Measurements from ENCODE around the gene IPO9.
"Not testable (repeated sequence)": the region's sequence is repeated elsewhere in the genome, so short reads cannot be mapped to it uniquely, and the experiment has no call there.

The IPO9 gene

GRCh38 chr1:201889090-201889968 is 60.4 kb downstream of the IPO9 start:
- DNase-seq = no peak

DNA sequence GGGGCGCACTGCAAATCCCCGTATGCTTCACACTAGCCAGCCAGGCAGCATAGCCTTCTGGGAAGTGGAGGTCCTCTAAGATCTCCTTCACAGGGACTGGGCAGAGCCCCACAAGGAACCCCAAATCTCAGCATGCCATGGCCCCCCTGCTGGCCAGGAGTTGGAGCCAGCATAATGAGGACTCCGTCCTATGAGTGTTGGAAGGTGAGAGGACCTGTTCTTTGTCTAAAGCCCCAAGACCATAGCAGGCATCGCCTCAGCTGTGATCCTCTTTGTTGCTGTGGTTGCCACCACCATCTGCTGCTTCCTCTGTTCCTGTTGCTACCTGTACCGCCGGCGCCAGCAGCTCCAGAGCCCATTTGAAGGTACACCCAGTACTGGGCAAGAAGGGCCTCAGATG is 61.3 kb downstream of the IPO9 start:
- DNase-seq = no peak

- DNase-seq = no peak
Observed at GRCh38 chr1:201890806-201891450, 62.0 kb downstream of the IPO9 start.

DNA sequence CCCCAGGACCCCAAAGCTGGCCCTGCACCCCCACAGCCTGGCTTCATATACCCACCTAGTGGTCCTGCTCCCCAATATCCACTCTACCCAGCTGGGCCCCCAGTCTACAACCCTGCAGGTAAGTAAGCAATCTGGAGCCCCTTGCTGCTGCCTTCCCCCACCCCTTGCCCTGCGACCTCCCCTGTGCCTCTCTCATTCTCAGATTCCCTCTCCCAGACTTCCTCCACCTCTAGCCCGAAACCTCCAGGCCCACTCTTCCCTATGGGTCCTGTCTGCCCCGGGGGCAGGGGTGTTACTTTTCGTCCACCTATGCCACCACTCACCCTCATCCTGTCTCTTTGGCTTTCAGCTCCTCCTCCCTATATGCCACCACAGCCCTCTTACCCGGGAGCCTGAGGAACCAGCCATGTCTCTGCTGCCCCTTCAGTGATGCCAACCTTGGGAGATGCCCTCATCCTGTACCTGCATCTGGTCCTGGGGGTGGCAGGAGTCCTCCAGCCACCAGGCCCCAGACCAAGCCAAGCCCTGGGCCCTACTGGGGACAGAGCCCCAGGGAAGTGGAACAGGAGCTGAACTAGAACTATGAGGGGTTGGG is 62.6 kb downstream of the IPO9 start:
- DNase-seq = no peak

- no peak for DNase-seq
Observed at GRCh38 chr1:201892211-201892610, 63.3 kb downstream of the IPO9 start.

DNA sequence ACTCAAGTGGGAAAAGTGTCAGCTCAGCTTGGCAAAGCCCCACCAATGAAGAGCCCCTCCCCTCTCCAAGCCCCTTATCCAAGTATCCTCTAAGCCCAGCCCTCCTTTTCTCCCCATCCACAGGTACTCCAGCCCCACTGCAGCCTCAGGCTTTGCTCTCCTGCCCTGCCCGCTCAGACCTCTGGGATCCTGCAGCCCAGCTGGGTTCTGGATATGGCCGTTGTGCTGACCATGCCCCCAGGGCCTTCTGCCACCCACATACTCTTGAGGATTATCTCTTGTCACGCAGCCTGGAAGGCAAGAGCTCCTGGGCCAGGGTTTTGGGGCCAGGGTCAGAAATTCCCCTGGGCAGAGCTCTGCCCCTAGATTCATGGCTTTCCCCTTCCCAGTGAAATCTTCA is 64.5 kb downstream of the IPO9 start:
- no peak for DNase-seq

DNA sequence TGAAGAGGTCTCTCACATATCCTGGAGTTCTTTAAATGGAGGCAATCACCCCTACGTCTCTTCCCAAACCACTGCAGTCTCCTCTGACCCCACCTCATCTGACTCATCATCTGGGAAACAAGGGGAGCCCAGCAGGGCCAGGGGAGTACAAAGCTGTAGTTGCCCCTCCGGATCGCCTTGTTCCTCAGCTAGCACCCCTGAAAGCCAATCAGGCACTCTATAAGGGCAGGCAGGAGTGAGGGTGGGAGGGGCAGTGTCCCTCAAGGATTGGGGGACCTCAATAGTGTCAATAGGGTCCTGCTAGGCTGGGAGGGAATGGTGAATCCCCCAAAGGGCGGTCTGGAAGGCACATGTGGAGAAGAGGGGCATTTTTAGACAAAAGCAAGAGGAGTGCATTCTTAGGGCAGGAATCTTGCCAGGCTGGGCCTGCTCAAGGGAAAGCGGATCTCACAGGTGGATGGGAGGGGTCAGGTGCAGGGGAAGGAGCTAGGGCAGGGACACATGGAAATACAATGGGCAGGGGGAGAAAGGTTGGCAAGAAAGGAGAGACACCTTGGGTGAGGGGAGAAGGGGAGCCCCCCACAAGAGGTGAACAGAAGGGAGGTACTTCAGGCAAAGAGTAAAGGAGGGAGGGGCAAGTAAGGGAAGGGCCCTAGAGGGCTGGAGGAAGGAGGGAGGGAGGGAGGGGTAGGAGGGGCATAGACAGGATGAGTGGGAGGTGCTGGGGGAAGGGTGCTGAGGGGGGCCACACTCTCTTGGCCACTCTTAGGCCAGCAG is 65.6 kb downstream of the IPO9 start:
- no peak for DNase-seq

DNA sequence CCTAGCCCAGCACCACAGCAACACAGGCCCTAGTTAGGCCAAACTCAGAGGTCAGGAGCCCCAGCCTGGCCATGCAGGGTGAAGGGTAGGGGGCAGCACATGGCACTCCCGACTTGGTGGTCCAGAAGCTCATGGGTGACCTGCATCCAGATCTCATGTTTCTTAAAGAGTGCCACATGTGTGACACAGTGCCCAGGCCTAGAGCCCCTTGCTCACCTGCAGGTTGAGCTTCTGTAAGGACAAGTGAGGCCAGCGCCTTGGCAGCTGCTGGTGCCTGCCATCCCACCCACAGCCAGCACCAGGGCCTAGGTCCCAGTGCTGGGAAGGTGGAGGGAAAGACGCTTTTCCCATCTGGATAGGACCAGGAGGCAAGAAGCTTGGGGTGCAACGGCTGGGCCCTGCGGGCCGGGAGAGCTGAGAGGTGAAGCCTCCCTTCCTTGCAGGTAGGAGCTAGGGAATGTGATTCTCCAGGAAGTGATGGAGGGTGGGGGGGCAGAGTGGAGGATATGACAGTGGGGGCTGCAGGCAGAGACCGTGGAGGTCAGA is 66.2 kb downstream of the IPO9 start:
- DNase-seq = no peak

GRCh38 chr1:201895913-201896807 is 67.2 kb downstream of the IPO9 start:
- DNase-seq = peak; percentile 83

DNA sequence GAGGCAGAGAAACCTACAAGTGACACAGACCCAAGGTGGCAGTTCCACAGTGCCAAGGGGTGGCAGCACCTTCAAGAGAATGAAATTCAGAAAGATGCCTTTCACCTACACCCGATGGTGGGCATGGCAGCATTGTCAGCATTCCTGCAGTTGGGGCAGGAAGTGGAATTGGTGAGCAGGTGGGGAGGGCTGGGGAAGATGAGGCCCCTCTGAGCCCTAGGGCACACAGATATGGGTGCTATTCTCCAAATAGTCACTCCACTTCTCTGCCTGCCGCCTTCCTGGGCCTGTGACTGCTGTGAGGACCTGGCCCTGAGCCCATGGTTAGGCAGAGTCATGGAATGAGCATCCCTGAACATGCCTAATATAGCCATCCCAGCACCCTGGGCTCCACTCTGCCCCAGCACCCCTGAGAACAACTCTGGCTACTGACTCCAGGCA is 68.0 kb downstream of the IPO9 start:
- DNase-seq = no peak

GRCh38 chr1:201898240-201898894 is 69.4 kb downstream of the IPO9 start:
- DNase-seq = no peak

DNA sequence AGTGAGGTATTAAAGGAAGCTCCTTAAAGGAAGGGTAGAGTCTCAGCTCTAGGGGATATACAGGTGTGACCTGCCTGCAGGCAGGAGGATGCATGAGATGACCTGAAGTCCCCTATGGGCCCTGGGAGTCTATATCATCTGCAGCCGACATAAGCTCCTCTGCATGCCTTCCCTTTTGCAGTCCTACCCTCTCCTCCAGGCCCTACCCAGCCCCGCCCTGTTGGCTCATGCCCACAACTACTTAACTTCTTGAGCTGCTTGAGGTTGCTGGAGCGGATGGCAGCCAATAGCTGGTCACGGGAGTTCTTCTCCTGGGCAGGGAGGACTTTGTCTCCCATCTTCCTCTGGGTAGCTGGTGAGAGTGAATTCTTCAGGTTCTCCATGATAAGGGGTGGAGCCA is 70.0 kb downstream of the IPO9 start:
- DNase-seq = no peak

DNA sequence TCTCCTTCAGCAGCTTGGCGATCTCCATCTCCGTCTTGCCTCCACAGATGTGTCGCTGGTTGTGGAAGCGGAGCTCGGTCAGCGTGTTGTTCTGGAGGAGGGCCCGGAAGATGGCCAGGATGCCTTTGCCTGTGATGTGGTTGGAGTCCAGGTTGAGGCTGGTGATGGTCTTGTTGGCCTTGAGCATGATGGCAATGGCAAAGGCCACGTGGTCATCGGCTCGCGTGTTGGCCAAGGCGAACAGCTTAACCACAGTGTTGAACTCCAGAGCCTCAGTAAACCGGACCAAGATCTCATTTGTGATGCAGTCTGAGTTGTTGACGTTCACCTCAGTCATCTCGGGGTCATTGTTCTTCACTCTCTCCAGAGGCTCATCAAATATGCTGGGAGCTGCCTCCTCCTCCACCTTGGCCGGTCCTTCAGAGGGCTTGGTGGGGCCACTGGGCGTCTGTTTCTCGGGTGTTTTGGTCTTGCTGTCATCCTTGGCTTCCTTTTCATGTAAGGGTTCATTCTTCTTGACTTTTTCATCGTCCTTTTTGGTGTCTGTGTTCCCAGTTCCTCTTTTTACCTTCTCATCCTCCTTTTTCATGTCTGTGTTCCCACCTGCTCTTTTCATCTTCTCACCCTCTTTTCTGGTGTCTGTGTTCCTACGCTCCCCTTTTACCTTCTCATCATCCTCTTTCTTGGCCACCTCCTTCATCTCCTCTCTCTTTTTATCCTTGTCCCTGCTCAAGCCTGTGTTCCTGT is 70.9 kb downstream of the IPO9 start:
- DNase-seq = no peak

DNA sequence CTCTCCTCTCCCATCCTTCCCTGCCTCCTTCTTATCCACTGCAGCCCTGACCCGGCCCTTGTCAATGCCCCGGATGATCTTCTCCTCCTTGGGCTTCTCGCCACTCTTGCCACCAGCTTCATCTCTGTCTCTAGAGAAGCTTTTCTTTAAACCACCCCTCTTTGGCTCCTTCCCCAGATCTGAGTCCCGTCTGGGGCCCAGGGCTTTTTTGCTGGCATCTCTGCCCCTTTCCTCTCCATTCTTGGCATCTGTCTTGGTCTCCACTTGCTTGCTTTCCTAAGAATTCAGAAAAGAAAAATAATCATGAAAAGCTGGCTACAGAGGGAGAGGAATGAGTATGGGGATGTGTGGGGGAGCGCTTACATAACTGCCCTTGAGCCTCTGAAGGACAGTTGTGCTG is 71.5 kb downstream of the IPO9 start:
- no peak for DNase-seq

GRCh38 chr1:201901036-201901435 is 72.1 kb downstream of the IPO9 start:
- DNase-seq = not testable (repeated sequence)

GRCh38 chr1:201902198-201902597 is 73.2 kb downstream of the IPO9 start:
- no peak for DNase-seq

GRCh38 chr1:201903135-201903534 is 74.2 kb downstream of the IPO9 start:
- no peak for DNase-seq

DNA sequence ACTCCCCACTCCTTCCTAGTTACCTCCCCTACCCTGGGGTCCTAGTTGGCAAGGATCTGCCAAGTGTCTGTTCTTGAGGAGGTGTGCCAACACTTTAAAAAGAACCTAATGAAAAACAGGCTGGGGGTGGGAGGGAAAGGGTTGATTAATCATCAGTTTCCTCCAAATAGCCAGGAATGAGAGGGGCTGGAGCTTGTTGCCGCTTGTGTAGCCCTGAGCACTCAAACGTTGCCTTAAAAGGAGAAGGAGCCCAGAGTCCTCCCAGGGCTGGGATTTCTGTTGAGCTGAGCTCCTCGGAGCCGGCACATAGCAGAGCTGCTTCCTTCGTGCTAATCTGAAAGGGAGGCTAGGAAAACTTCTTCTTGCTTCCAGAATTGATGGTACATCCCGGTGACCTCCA is 75.6 kb downstream of the IPO9 start:
- no peak for DNase-seq

- DNase-seq = no peak
Observed at GRCh38 chr1:201905234-201905890, 76.4 kb downstream of the IPO9 start.

DNA sequence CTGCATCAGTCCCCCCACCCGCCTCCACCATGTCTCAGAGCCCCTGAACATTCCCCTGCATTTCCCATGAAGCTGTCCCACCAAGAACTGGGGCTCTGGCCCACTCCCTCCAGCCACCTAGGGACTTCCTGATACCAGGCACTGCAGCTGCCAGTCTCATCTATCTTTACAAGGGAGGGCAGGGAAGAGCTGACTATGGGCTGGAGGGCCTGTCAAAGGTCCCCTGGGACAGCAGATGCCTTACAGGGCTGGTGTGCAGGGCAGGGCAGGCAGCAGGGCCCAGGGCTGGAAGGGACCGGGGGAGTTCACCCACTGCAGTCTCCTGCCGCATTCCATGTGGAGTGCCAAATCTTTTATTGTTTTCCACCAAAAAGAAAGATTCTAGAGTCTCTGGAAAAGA is 77.4 kb downstream of the IPO9 start:
- DNase-seq = no peak

Data from CD4-positive, alpha-beta T cell treated with Interleukin-10 for 1 hour (primary cell).